Adrenal gland (tissue), 5 donors: Measurements from ENCODE around the gene BCKDHA.

Experiments
- POLR2A ChIP-seq, 2 donors: fragments of 450-650 bp; IDR thresholded peaks; one replicate each; pipeline ENCODE4 v1.6.1; 2017; ENCODE audit warnings: antibody characterized with exemption in 2 of 2, mild to moderate bottlenecking in 2 of 2, moderate library complexity in 1 of 2
- TF ChIP-seq, protein P1 (sequence below), 6 experiments: fragments of 450-650 bp in 4 of 6; fragments of 200-600 bp in 2 of 6; sonication (generic) in 1 of 6; IDR thresholded peaks; 1 replicate in 5 of 6; 2 replicates in 1 of 6; pipeline versions ENCODE4 v1.5.1 to v1.8.0; 2016 to 2021; ENCODE audit warnings: antibody characterized with exemption in 6 of 6, mild to moderate bottlenecking in 2 of 6, moderate library complexity in 1 of 6
- donor health status: DM: no; HTN: no; CAD: no.

DNA sequence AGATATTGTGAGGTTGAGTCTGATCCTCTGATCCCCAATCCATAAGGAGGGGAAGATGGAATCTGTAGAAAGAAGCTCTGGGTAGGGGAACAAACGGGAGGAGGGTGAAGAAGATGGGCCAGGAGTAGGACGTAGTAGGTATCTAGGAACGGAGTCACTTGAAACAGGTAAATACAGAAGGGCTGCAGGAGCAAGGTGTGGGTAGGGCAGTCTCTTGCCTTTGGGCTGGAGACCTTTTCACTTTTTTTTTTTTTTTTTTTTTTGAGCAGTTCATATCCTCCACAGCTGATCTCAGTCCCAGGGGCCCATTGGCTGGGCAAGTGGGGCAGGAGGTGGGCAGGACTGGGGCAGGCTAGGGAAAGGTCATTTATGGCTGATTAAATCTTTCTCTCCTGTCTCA, 1.5 kb downstream of the BCKDHA start:
- TF ChIP-seq, protein P1, sequence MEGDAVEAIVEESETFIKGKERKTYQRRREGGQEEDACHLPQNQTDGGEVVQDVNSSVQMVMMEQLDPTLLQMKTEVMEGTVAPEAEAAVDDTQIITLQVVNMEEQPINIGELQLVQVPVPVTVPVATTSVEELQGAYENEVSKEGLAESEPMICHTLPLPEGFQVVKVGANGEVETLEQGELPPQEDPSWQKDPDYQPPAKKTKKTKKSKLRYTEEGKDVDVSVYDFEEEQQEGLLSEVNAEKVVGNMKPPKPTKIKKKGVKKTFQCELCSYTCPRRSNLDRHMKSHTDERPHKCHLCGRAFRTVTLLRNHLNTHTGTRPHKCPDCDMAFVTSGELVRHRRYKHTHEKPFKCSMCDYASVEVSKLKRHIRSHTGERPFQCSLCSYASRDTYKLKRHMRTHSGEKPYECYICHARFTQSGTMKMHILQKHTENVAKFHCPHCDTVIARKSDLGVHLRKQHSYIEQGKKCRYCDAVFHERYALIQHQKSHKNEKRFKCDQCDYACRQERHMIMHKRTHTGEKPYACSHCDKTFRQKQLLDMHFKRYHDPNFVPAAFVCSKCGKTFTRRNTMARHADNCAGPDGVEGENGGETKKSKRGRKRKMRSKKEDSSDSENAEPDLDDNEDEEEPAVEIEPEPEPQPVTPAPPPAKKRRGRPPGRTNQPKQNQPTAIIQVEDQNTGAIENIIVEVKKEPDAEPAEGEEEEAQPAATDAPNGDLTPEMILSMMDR (IDR thresholded peaks at IDR 0.05), result no peak
- no peak for TF ChIP-seq POLR2A (IDR thresholded peaks at IDR 0.05)
